CD8-positive, alpha-beta memory T cell (primary cell): ENCODE measurements around the gene CEACAM18. TPM values are rescaled to one million over a fixed set of nuclear protein-coding genes. Genes with fewer than 3 reads are reported as not detected.

Experiments used
- CTCF ChIA-PET: fragments of 350-600 bp; sonication (Branson Sonifier 250); formaldehyde crosslinking; loops from one replicate; lab custom pipeline; 2021; ENCODE audit warnings: antibody characterized with exemption; lab: Charles Lee
- POLR2A ChIA-PET: fragments of 350-600 bp; sonication (Branson Sonifier 250); formaldehyde crosslinking; loops from one replicate; lab custom pipeline; 2021; ENCODE audit warnings: antibody characterized with exemption; lab: Charles Lee
- DNase-seq, 5 donors: peaks; one replicate each; pipeline versions ENCODE4 v3.0.0 to v3.0.0-alpha.2; 2020 to 2022; ENCODE audit warnings: mixed read lengths in 1 of 5
- H3K27ac ChIP-seq: one replicate; pipeline ENCODE4 v1.7.0; 2013; ENCODE audit warnings: low read depth, mild to moderate bottlenecking, low read length, moderate library complexity
- H3K27me3 ChIP-seq: 2 replicates; pipeline ENCODE4 v1.7.0; 2013; ENCODE audit warnings: low read length, mild to moderate bottlenecking; ENCODE audit not compliant: insufficient read depth, poor library complexity, severe bottlenecking
- H3K36me3 ChIP-seq: 2 replicates; pipeline ENCODE4 v1.7.0; 2013; ENCODE audit warnings: mild to moderate bottlenecking, low read length, moderate library complexity; ENCODE audit not compliant: insufficient read depth
- H3K4me1 ChIP-seq: 2 replicates; pipeline ENCODE4 v1.7.0; 2013; ENCODE audit warnings: mild to moderate bottlenecking, low read length, moderate library complexity; ENCODE audit not compliant: insufficient read depth
- H3K4me3 ChIP-seq: 2 replicates; pipeline ENCODE4 v1.7.0; 2013; ENCODE audit warnings: mild to moderate bottlenecking, low read length
- H3K9me3 ChIP-seq: 2 replicates; pipeline ENCODE4 v1.7.0; 2013; ENCODE audit warnings: mild to moderate bottlenecking, low read length
- H3K27ac Mint-ChIP-seq, 8 donors: one replicate each; pipeline ENCODE4 v1.8.0; 2020 to 2021; ENCODE audit warnings: mixed read lengths in 8 of 8, mild to moderate bottlenecking in 6 of 8, inconsistent platforms in 3 of 8, moderate library complexity in 3 of 8
- H3K27me3 Mint-ChIP-seq, 2 donors: one replicate each; pipeline ENCODE4 v1.8.0; 2020 to 2021; ENCODE audit warnings: mixed read lengths in 2 of 2, mild to moderate bottlenecking in 1 of 2, moderate library complexity in 1 of 2
- H3K36me3 Mint-ChIP-seq, 3 donors: one replicate each; pipeline ENCODE4 v1.8.0; 2020 to 2021; ENCODE audit warnings: mixed read lengths in 3 of 3, inconsistent platforms in 1 of 3, mild to moderate bottlenecking in 1 of 3
- H3K4me1 Mint-ChIP-seq, 3 donors: one replicate each; pipeline ENCODE4 v1.8.0; 2020 to 2021; ENCODE audit warnings: mixed read lengths in 3 of 3, inconsistent platforms in 1 of 3, mild to moderate bottlenecking in 1 of 3
- H3K4me3 Mint-ChIP-seq, 7 donors: one replicate each; pipeline ENCODE4 v1.8.0; 2020 to 2021; ENCODE audit warnings: mixed read lengths in 7 of 7, mild to moderate bottlenecking in 6 of 7, moderate library complexity in 4 of 7, inconsistent platforms in 2 of 7
- H3K9me3 Mint-ChIP-seq, 5 donors: one replicate each; pipeline ENCODE4 v1.8.0; 2020 to 2022; ENCODE audit warnings: mixed read lengths in 5 of 5, mild to moderate bottlenecking in 3 of 5, moderate library complexity in 2 of 5, inconsistent platforms in 1 of 5
- polyA plus RNA-seq: library from polyadenylated mRNA; unstranded; fragments of 300-500 nt; fragmentation: Illumina TruSeq; gene quantifications from one replicate; pipeline ENCODE4 v1.2.3, GENCODE V29; 2021
- total RNA-seq, 2 experiments: library from RNA; stranded (reverse); gene quantifications; one replicate each; pipeline ENCODE4 v1.2.3, GENCODE V29; 2021

The CEACAM18 gene
- total and polyA plus RNA-seq, 3 experiments from 2014 or later, result not detected

DNA sequence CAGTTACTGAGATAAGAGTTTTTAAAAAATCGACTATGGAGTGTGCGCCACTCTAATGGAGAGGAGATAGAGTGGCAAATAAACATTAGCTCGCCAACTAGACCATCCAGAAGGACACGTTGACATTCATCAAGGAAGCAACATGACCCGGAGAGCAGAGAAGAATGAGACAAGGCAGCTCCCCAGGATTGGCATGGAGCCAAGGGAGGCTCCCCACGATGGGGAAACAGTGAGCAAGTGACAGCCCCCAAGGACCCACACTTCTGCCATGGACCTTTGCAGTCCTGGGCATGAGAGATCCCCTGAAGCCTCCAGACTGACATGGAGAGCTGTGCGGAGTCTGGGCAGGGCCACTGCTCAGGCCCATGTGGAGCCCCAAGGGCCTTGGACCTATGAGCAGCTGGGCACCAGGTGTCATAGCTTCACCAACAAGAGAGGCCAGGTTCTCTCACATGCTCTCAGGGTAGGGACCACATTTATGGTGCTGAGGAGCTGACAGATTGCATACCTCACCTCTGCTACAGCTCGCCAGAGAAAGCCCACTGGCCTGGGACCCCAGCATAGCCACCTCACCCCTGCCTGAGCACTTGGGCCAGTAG, 46.4 kb downstream of the CEACAM18 start:
- no peaks in the 10 kb centered on the region for H3K4me1 ChIP-seq
- CTCF ChIA-PET, result no interaction called here
- Mint-ChIP-seq H3K36me3 (no peaks in the 10 kb centered on the region), H3K4me3 (no peak overlapping the region), H3K27ac (no peak overlapping the region), H3K27me3 (peaks cover 23 to 50% of the 10 kb centered on the region in 2 donors), H3K4me1 (no peaks in the 10 kb centered on the region), H3K9me3 (no peaks in the 10 kb centered on the region)
- H3K36me3 ChIP-seq, result no peaks in the 10 kb centered on the region
- H3K27ac ChIP-seq, result no peak overlapping the region
- DNase-seq, result no peak
- H3K4me3 ChIP-seq, result no peak overlapping the region
- no peaks in the 10 kb centered on the region for H3K27me3 ChIP-seq
- POLR2A ChIA-PET, result no interaction called here
- H3K9me3 ChIP-seq, result no peaks in the 10 kb centered on the region

DNA sequence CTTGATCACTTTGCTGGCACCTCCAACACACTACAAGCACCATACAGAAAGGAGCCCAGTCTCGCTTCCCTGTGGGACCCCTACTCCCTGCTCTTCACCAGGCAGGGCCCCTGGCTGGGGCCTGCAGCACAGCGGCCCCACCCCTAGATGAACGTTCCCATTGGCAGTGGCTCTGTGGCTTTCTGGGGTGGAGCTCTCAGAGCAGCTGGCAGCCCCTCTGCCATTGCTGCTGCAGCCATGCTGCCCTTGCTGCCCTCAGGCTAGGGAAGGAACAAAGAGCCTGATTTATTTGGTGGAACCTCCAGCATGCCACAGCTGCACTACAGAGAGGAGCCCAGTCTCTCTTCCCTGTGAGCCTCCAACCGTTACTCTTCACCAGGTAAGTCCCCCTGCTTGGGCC, 47.3 kb downstream of the CEACAM18 start:
- POLR2A ChIA-PET, result no interaction called here
- Histone ChIP-seq H3K27ac (no peak overlapping the region), H3K27me3 (no peaks in the 10 kb centered on the region), H3K9me3 (no peaks in the 10 kb centered on the region), H3K36me3 (no peaks in the 10 kb centered on the region), H3K4me3 (no peak overlapping the region), H3K4me1 (no peaks in the 10 kb centered on the region)
- Mint-ChIP-seq H3K9me3 (peaks cover 0 to 2% (median 0%) of the 10 kb centered on the region in 5 donors), H3K4me1 (no peaks in the 10 kb centered on the region), H3K27ac (no peak overlapping the region), H3K27me3 (peaks cover 20 to 59% of the 10 kb centered on the region in 2 donors), H3K4me3 (no peak overlapping the region), H3K36me3 (no peaks in the 10 kb centered on the region)
- no peak for DNase-seq
- CTCF ChIA-PET, result no interaction called here

DNA sequence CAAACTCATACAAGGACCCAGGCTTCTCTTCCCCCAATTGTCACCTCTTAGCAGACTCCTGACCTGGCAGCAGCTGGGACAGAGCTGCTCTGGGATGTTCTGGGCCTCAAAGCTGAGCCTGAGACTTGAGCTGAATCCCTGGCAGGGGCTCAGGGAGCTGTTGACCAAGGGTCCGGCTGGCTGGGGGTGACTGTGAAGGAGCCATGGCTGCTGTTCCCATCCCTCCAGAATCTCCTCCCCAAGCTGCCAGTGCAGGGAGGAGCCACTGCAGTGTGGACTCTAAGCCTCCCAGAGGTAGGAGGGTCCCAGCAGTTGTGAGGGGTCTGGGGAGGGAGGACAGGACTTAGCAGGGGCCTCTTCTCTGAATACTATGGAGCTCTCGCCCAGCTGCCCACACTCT, 51.0 kb downstream of the CEACAM18 start:
- no peaks in the 10 kb centered on the region for H3K4me1 ChIP-seq
- Mint-ChIP-seq H3K4me3 (no peak overlapping the region), H3K36me3 (no peaks in the 10 kb centered on the region), H3K27me3 (peaks cover 17 to 63% of the 10 kb centered on the region in 2 donors), H3K4me1 (no peaks in the 10 kb centered on the region), H3K27ac (peak overlapping the region in 1 of 8 donors; percentile 36), H3K9me3 (peaks cover 0 to 2% (median 0%) of the 10 kb centered on the region in 5 donors)
- H3K9me3 ChIP-seq, result no peaks in the 10 kb centered on the region
- no peak overlapping the region for H3K27ac ChIP-seq
- POLR2A ChIA-PET, result no interaction called here
- H3K4me3 ChIP-seq, result no peak overlapping the region
- no peaks in the 10 kb centered on the region for H3K27me3 ChIP-seq
- no peaks in the 10 kb centered on the region for H3K36me3 ChIP-seq
- no peak for DNase-seq
- CTCF ChIA-PET, result no interaction called here

DNA sequence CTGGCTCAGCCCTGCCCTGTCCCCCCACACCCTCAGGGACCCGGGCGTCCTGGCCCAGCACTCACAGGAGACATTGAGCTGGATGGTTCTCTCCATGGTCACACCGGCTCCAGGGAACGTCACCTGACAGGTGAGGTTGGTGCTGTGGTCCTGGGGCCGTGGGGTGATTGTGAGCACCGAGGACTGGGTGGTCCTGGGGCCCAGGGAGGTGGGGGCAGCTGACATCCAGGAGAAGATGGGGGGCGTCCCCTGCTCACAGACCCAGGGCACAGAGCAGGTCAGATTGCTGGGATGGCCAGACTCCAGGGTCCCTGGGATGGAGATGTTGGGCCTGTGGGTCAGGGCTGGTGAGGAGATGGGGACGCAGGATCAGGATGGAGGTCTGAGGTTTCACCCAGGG, 52.3 kb downstream of the CEACAM18 start:
- POLR2A ChIA-PET, result no interaction called here
- Histone ChIP-seq H3K4me3 (no peak overlapping the region), H3K27ac (no peak overlapping the region), H3K36me3 (no peaks in the 10 kb centered on the region), H3K9me3 (no peaks in the 10 kb centered on the region), H3K27me3 (no peaks in the 10 kb centered on the region), H3K4me1 (no peaks in the 10 kb centered on the region)
- Mint-ChIP-seq H3K36me3 (no peaks in the 10 kb centered on the region), H3K4me1 (no peaks in the 10 kb centered on the region), H3K9me3 (peaks cover 0 to 8% (median 4%) of the 10 kb centered on the region in 5 donors), H3K27me3 (peaks cover 20 to 72% of the 10 kb centered on the region in 2 donors), H3K4me3 (no peak overlapping the region), H3K27ac (no peak overlapping the region)
- CTCF ChIA-PET, result no interaction called here
- DNase-seq, result no peak

DNA sequence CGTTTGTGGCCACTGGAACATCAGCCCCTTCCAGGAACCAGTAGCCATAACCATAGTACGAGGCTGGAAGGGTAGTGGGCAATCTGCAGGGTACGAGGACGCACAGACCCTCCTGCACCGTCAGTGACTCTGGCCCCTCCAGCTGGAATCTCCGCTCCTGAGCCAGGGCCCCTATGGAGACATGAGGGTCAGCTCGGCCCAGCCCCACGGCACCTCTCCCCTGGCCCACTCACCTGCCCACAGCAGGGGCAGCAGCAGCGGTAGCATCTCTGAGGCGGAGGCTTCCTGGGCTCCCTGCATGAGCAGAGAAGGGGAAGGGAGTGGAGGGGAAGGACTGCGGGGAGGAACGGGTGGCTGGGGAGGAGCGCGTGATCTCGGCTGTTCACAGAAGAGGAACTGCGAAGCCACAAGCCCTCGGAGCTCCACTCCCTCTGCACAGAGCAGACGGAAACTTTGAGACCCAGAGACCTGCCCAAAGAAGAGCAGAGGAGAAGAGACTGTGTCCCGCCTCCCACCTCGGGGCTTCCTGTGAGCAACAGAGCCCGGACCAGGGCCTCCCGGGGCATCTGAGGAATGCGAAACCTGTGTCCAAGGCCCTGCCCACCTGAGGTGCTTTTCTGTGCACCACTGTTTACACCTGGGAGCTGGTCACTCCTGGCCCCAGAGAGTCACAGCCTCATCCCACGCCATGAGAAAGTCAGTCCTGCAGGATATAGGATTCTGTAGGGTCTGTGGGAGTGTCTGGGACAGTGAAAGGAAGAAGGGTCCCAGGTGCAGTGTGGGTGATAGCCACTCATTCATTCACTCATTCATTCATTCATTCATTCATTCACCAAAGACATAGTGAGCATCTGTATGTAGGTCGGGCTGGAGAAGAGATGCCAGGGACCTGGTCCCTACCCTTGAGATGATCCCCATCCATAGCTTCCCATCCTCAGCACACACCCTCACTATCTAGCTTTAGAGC, 53.3 kb downstream of the CEACAM18 start, which contains the start of gene SIGLEC6:
SIGLEC6 (minus strand) TSS at position 322 of the 967 bp plus-strand sequence; CDS start at position 300, 22 bp downstream.
- peaks cover 0 to 11% (median 10%) of the 10 kb centered on the region in 5 donors for H3K9me3 Mint-ChIP-seq
- ChIA-PET CTCF (no interaction called here), POLR2A (no interaction called here)
- Histone ChIP-seq H3K27me3 (no peaks in the 10 kb centered on the region), H3K9me3 (no peaks in the 10 kb centered on the region), H3K36me3 (no peaks in the 10 kb centered on the region), H3K27ac (no peak within 1 kb of the TSS), H3K4me3 (no peak within 1 kb of the TSS), H3K4me1 (no peaks in the 10 kb centered on the region)
- no peaks in the 10 kb centered on the region for H3K36me3 Mint-ChIP-seq
- H3K4me1 Mint-ChIP-seq, result no peaks in the 10 kb centered on the region
- no peak for DNase-seq
- no peak within 1 kb of the TSS for H3K4me3 Mint-ChIP-seq
- peaks cover 24 to 80% of the 10 kb centered on the region in 2 donors for H3K27me3 Mint-ChIP-seq
- H3K27ac Mint-ChIP-seq, result no peak within 1 kb of the TSS

DNA sequence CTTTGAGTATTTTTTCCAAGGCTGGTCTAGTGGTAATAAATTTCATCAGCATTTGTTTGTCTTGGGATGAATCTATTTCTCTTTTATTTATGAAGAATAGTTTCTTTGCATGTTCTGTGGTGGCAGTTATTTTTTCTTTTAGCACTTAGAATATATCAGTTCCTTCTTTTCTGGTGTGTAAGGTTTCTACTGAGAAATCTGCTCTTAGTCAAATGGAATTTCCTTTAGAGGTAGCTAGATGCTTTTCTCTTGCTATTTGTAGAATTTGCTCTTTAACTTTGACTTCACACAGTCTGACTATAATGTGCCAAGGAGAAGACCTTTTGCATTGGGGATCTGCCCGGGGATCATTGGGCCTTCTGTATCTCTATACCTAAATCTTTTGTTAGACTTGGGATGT, 57.2 kb downstream of the CEACAM18 start:
- Mint-ChIP-seq H3K27me3 (peaks cover 11 to 78% of the 10 kb centered on the region in 2 donors), H3K27ac (no peak overlapping the region), H3K4me3 (no peak overlapping the region), H3K9me3 (peaks cover 0 to 11% (median 11%) of the 10 kb centered on the region in 5 donors), H3K36me3 (no peaks in the 10 kb centered on the region), H3K4me1 (no peaks in the 10 kb centered on the region)
- Histone ChIP-seq H3K36me3 (no peaks in the 10 kb centered on the region), H3K27ac (no peak overlapping the region), H3K4me1 (no peaks in the 10 kb centered on the region), H3K9me3 (no peaks in the 10 kb centered on the region), H3K4me3 (no peak overlapping the region), H3K27me3 (no peaks in the 10 kb centered on the region)
- CTCF ChIA-PET, result no interaction called here
- POLR2A ChIA-PET, result no interaction called here
- DNase-seq, result no peak

DNA sequence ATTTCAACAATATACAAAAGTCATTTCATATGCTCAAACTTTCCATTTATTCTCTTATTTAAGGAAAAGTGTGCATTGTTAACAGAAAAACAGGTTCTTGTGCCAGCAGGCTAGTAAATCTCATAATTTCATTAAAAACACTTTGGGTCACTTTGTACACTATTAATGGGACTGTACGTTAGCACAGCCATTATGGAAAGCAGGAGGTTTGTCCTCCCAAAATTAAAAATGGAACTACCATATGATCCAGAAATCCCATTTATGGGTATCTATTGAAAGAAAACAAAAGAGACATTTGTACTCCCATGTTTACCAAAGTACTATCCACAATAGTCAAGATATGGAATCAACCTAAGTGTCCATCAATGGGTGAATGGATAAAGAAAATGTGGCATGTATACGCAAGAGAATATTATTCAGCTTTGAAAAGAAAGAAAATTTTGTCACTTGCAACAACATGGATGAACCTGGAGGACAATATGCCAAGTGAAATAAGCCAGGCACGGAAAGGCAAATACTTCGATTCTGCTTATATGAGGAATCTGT, 61.6 kb downstream of the CEACAM18 start:
- no peak overlapping the region for H3K27ac ChIP-seq
- H3K36me3 ChIP-seq, result no peaks in the 10 kb centered on the region
- H3K36me3 Mint-ChIP-seq, result no peaks in the 10 kb centered on the region
- H3K4me1 ChIP-seq, result no peaks in the 10 kb centered on the region
- H3K9me3 ChIP-seq, result no peaks in the 10 kb centered on the region
- H3K4me3 Mint-ChIP-seq, result no peak overlapping the region
- H3K27ac Mint-ChIP-seq, result no peak overlapping the region
- H3K9me3 Mint-ChIP-seq, result peaks cover 0 to 11% (median 10%) of the 10 kb centered on the region in 5 donors
- CTCF ChIA-PET, result interaction anchor here (1.1 kb wide), 1 partner anchor 18 kb away, joined by 3 read pairs; no protein-coding TSS in a partner anchor
- no peaks in the 10 kb centered on the region for H3K4me1 Mint-ChIP-seq
- no peaks in the 10 kb centered on the region for H3K27me3 ChIP-seq
- no peak for DNase-seq
- POLR2A ChIA-PET, result no interaction called here
- no peak overlapping the region for H3K4me3 ChIP-seq
- peaks cover 30 to 75% of the 10 kb centered on the region in 2 donors for H3K27me3 Mint-ChIP-seq
